HG03135 (cell line): Measurements from ENCODE around the gene RIC1.
"Not testable (repeated sequence)": the region's sequence is repeated elsewhere in the genome, so short reads cannot be mapped to it uniquely, and the experiment has no call there.

Experiments
- ATAC-seq: cut with Tn5 transposase; IDR thresholded peaks from one replicate; pipeline ENCODE4 v1.9.1; 2021; ENCODE audit warnings: mild to moderate bottlenecking, moderate library complexity; ENCODE audit not compliant: unreplicated experiment

The RIC1 gene

GRCh38 chr9:5784526-5785315, 155.8 kb downstream of the RIC1 start:
- no peak for ATAC-seq

GRCh38 chr9:5786370-5787127, 157.6 kb downstream of the RIC1 start:
- ATAC-seq = no peak

GRCh38 chr9:5787220-5787619, 158.3 kb downstream of the RIC1 start:
- ATAC-seq = no peak

GRCh38 chr9:5787759-5788302, 158.9 kb downstream of the RIC1 start:
- no peak for ATAC-seq

- no peak for ATAC-seq
Measured at GRCh38 chr9:5789489-5789888, 160.6 kb downstream of the RIC1 start.

- ATAC-seq = no peak
Measured at GRCh38 chr9:5790923-5791322, 162.0 kb downstream of the RIC1 start.

- no peak for ATAC-seq
Measured at GRCh38 chr9:5791870-5792269, 163.0 kb downstream of the RIC1 start.

GRCh38 chr9:5793812-5794211, 164.9 kb downstream of the RIC1 start:
- no peak for ATAC-seq

- no peak for ATAC-seq
Measured at GRCh38 chr9:5796298-5796697, 167.4 kb downstream of the RIC1 start.

GRCh38 chr9:5798581-5798980, 169.7 kb downstream of the RIC1 start:
- no peak for ATAC-seq

- ATAC-seq = no peak
Measured at GRCh38 chr9:5799314-5799713, 170.4 kb downstream of the RIC1 start.

GRCh38 chr9:5800378-5800777, 171.5 kb downstream of the RIC1 start:
- not testable (repeated sequence) for ATAC-seq

- ATAC-seq = no peak
Measured at GRCh38 chr9:5800969-5801738, 172.2 kb downstream of the RIC1 start.

- ATAC-seq = no peak
Measured at GRCh38 chr9:5801739-5802113, 172.8 kb downstream of the RIC1 start.

- ATAC-seq = no peak
Measured at GRCh38 chr9:5805478-5805877, 176.6 kb downstream of the RIC1 start.

GRCh38 chr9:5811751-5812150, 182.8 kb downstream of the RIC1 start:
- no peak for ATAC-seq

- no peak for ATAC-seq
Measured at GRCh38 chr9:5813824-5814223, 184.9 kb downstream of the RIC1 start.

- no peak for ATAC-seq
Measured at GRCh38 chr9:5815461-5815860, 186.6 kb downstream of the RIC1 start.

- ATAC-seq = no peak
Measured at GRCh38 chr9:5817862-5818261, 189.0 kb downstream of the RIC1 start.

- ATAC-seq = no peak
Measured at GRCh38 chr9:5818424-5819142, 189.7 kb downstream of the RIC1 start.

GRCh38 chr9:5819174-5819573, 190.3 kb downstream of the RIC1 start:
- no peak for ATAC-seq
